ENCODE data around the gene ATAD1. TPM values are rescaled to one million over a fixed set of nuclear protein-coding genes. Genes with fewer than 3 reads are reported as not detected.

Gene ATAD1
- total and polyA plus RNA-seq, 2 of the 8 experiments (the other 6 are each of a cell fraction or from before 2014, with no cell fraction given) = 8.9 to 35.3 TPM

- Histone ChIP-seq H4K20me1 (replicated peaks in 1 of 2; ENCODE audit: control insufficient read depth in 1 of 2, insufficient read depth in 2 of 2, low read length in 2 of 2) (no peaks in the 10 kb centered on the region), H3K14ac (ENCODE audit: insufficient read length) (no peak overlapping the region), H3K36me3 (ENCODE audit: control insufficient read depth in 2 of 4, insufficient read depth in 4 of 4, low read length in 3 of 4) (peaks cover 0 to 16% (median 4%) of the 10 kb centered on the region in 4 experiments; a peak in 4 of 8 replicates), H3K4ac (replicated peaks; ENCODE audit: insufficient read length, low read depth, low read length) (no peak overlapping the region), H2BK20ac (ENCODE audit: low read length) (no peak overlapping the region), H2BK120ac (replicated peaks; ENCODE audit: low read depth, low read length) (no peak overlapping the region), H3K23me2 (ENCODE audit: low read depth, low read length) (no peaks in the 10 kb centered on the region), H3K9me3 (ENCODE audit: insufficient read depth in 2 of 2, low read depth in 1 of 2, low read length in 1 of 2) (no peaks in the 10 kb centered on the region), H3K27me3 (replicated peaks in 1 of 4; ENCODE audit: control insufficient read depth in 3 of 4, extremely low read depth in 1 of 4, insufficient read depth in 3 of 4, low read length in 3 of 4) (no peaks in the 10 kb centered on the region), H4K5ac (ENCODE audit: insufficient read length, low read depth, low read length) (no peak overlapping the region), H3K4me1 (replicated peaks in 1 of 4; ENCODE audit: control insufficient read depth in 3 of 4, insufficient read depth in 4 of 4, low read length in 3 of 4) (no peaks in the 10 kb centered on the region), H3K23ac (ENCODE audit: insufficient read length) (no peak overlapping the region), H3K4me2 (ENCODE audit: insufficient read depth in 1 of 2, low read depth in 2 of 2, low read length in 2 of 2) (no peak overlapping the region), H3K79me1 (ENCODE audit: low read depth, low read length) (no peaks in the 10 kb centered on the region), H3K79me2 (ENCODE audit: control insufficient read depth in 1 of 2, insufficient read depth in 2 of 2, low read length in 2 of 2) (no peaks in the 10 kb centered on the region), H2BK15ac (ENCODE audit: low read length) (no peak overlapping the region), H3K18ac (ENCODE audit: extremely low read depth, low read length) (no peak overlapping the region), H3K27ac (ENCODE audit: low read depth, low read length) (no peak overlapping the region), H4K8ac (ENCODE audit: extremely low read depth, insufficient read depth, low read length) (no peak overlapping the region), H4K91ac (replicated peaks; ENCODE audit: insufficient read length, low read length) (no peak overlapping the region), H2AFZ (ENCODE audit: low read length) (no peak overlapping the region), H2BK5ac (ENCODE audit: low read depth, low read length) (no peak overlapping the region), H3K56ac (replicated peaks; ENCODE audit: insufficient read length, low read depth, low read length) (no peak overlapping the region), H3K4me3 (ENCODE audit: extremely low read depth in 1 of 4, insufficient read depth in 2 of 4, low read depth in 3 of 4, low read length in 4 of 4) (no peak overlapping the region), H2AK5ac (ENCODE audit: low read depth, low read length) (no peak overlapping the region), H2BK12ac (ENCODE audit: low read depth, low read length) (no peak overlapping the region), H3K9ac (replicated peaks in 1 of 4; ENCODE audit: extremely low read depth in 1 of 4, low read depth in 3 of 4, low read length in 3 of 4) (no peak overlapping the region)
- 88% methylated on average over 3 of the region's 3 CpGs; no CpG with 5 or more reads in 1 of the 2 experiments for WGBS, 2 experiments (ENCODE audit: extremely low coverage in 1 of 2, insufficient coverage in 1 of 2, insufficient read length in 1 of 2, insufficient replicate concordance in 2 of 2, low coverage in 1 of 2, low lambda C conversion rate in 2 of 2, missing lambda C conversion rate in 1 of 2)
- DNase-seq (ENCODE audit: low read depth in 1 of 2, low spot score in 2 of 2) (no peak), FAIRE-seq (no peak)
- TF ChIP-seq KDM1A (IDR thresholded peaks at IDR 0.05; ENCODE audit: borderline replicate concordance, low read length) = no peak
- TF ChIP-seq BCL11A (IDR thresholded peaks at IDR 0.05; ENCODE audit: low read depth in 2 of 2, low read length in 2 of 2) = no peak
- TF ChIP-seq GABPA (IDR thresholded peaks at IDR 0.05; ENCODE audit: borderline replicate concordance, insufficient read depth, low read length) = no peak
- no peak for TF ChIP-seq POLR2A (IDR thresholded peaks at IDR 0.05; ENCODE audit: control extremely low read depth in 1 of 2, low read depth in 2 of 2, low read length in 2 of 2)
- TF ChIP-seq NRF1 (IDR thresholded peaks at IDR 0.05; ENCODE audit: low read depth, low read length) = no peak
- no peak for TF ChIP-seq TAF1 (IDR thresholded peaks at IDR 0.05; ENCODE audit: low read depth, low read length)
- no peak for TF ChIP-seq RFX5 (IDR thresholded peaks at IDR 0.05; ENCODE audit: borderline replicate concordance, low read depth, low read length)
- TF ChIP-seq RAD21 (IDR thresholded peaks at IDR 0.05 in 1 of 2, conservative IDR thresholded peaks at IDR 0.05 in 1 of 2; ENCODE audit: low read depth in 2 of 2, low read length in 2 of 2) = no peak
- no peak for TF ChIP-seq SRF (IDR thresholded peaks at IDR 0.05; ENCODE audit: low read depth, low read length)
- POLR2A ChIA-PET (ENCODE audit: partially characterized antibody) = interaction anchor here (0.7 to 1.4 kb wide), 2 partner anchors 102 to 168 kb away, joined by 3 read pairs; partner anchors contain the start of gene ATAD1
- CTCF ChIA-PET (ENCODE audit: partially characterized antibody) = interaction anchor here (0.7 to 2.3 kb wide), 7 partner anchors 9 to 536 kb away, joined by 3 to 10 read pairs (median 3); no protein-coding TSS in a partner anchor
Measured at GRCh38 chr10:87715552-87716347, 102.3 kb downstream of the ATAD1 start.

All from H1 (cell line).